ENCODE measurements around the gene ERBB3.
A peak's percentile ranks its signal among the peaks of the same experiment; 100 is the strongest.

The ERBB3 gene

GRCh38 chr12:56124133-56124532, 44.2 kb downstream of the ERBB3 start:
- ChIA-PET CTCF (interaction anchor here (0.8 to 12.9 kb wide), 11 partner anchors 14 to 190 kb away, joined by 3 to 311 read pairs (median 4); partner anchors contain the start of genes PA2G4, RNF41 and SMARCC2), POLR2A (interaction anchor here (0.9 kb wide), 1 partner anchor 34 kb away, joined by 4 read pairs; the partner anchor contains the start of gene MYL6)
- DNase-seq (ENCODE audit: low read depth, low spot score), result no peak
- H3K4me3 ChIP-seq (ENCODE audit: low read depth, low read length), result no peak overlapping the region
- no peak for TF ChIP-seq CTCF (IDR thresholded peaks at IDR 0.05; ENCODE audit: insufficient read depth, low read length, missing control alignments)

- TF ChIP-seq CTCF (IDR thresholded peaks at IDR 0.05; ENCODE audit: insufficient read depth, low read length, missing control alignments), result no peak
- ChIA-PET POLR2A (interaction anchor here (0.9 to 2.9 kb wide), 4 partner anchors 9 to 70 kb away, joined by 3 to 14 read pairs (median 7); partner anchors contain the start of genes SMARCC2 and ZC3H10), CTCF (interaction anchor here (0.9 to 12.9 kb wide), 13 partner anchors 8 to 174 kb away, joined by 3 to 311 read pairs (median 5); partner anchors contain the start of genes MYL6, RNF41, RPL41 and SMARCC2)
- no peak for DNase-seq (ENCODE audit: low read depth, low spot score)
- H3K4me3 ChIP-seq (ENCODE audit: low read depth, low read length), result peak overlapping the region; percentile 50; the same call in 1 of the 2 replicates
Observed at GRCh38 chr12:56126732-56127239, 46.8 kb downstream of the ERBB3 start.

GRCh38 chr12:56127485-56127887, 47.5 kb downstream of the ERBB3 start:
- ChIA-PET CTCF (interaction anchor here (0.6 to 12.9 kb wide), 12 partner anchors 9 to 337 kb away, joined by 3 to 311 read pairs (median 6); partner anchors contain the start of genes ANKRD52, MYL6, MYL6B and RNF41), POLR2A (interaction anchor here (0.9 to 2.9 kb wide), 16 partner anchors 8 to 95 kb away, joined by 3 to 28 read pairs (median 8); partner anchors contain the start of genes MYL6, MYL6B, PA2G4 and RNF41)
- DNase-seq (ENCODE audit: low read depth, low spot score), result no peak
- peak overlapping the region; percentile 50 for H3K4me3 ChIP-seq (ENCODE audit: low read depth, low read length)
- no peak for TF ChIP-seq CTCF (IDR thresholded peaks at IDR 0.05; ENCODE audit: insufficient read depth, low read length, missing control alignments)

GRCh38 chr12:56127888-56128669, 48.1 kb downstream of the ERBB3 start, which contains the start of gene ESYT1:
Gene ESYT1 (plus strand): TSS chr12:56128267. CDS start chr12:56128320, 53 bp downstream.
- CTCF ChIA-PET, result interaction anchor here (0.6 to 12.9 kb wide), 13 partner anchors 9 to 336 kb away, joined by 3 to 311 read pairs (median 5); partner anchors contain the start of genes ANKRD52, MYL6, MYL6B and RNF41

DNA sequence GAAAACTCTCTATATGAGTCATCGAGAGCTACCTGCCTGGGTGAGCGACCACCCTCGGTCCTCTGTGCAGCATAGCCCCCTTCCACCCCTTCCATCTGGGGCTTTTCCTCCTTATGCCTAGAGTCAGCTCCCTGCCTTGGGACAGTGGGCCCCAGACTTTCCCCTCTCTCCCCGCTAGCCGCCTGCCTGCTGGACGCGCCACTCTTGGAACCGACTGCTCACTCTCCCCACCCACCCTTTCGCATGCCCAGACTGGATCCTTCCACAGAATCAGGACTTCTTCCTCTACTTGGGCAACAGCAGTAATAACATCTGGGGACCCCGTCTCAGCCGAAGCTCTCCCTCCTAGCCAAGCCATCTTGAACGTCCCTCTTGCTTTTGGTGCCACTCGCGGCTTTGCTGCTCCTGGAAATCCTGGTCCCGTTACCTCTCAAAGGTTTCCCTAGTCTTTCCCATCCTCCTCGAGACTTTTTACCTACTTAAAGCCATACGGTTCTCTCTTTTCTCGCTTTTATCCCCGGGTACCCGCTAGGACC, 48.8 kb downstream of the ERBB3 start:
- H3K4me3 ChIP-seq (ENCODE audit: low read depth, low read length), result peak overlapping the region; percentile 78
- CTCF ChIA-PET, result interaction anchor here (1.1 to 12.9 kb wide), 9 partner anchors 8 to 335 kb away, joined by 3 to 311 read pairs (median 5); partner anchors contain the start of genes MYL6B, RPL41, SMARCC2 and ZC3H10
- DNase-seq (ENCODE audit: low read depth, low spot score), result no peak
- POLR2A ChIA-PET, result interaction anchor here (0.7 to 2.9 kb wide), 14 partner anchors 9 to 130 kb away, joined by 3 to 28 read pairs (median 8); partner anchors contain the start of genes MYL6, PA2G4, RNF41 and RPL41
- no peak for TF ChIP-seq CTCF (IDR thresholded peaks at IDR 0.05; ENCODE audit: insufficient read depth, low read length, missing control alignments)

More at GRCh38 chr12:56127888-56128669, 48.1 kb downstream of the ERBB3 start, which contains the start of gene ESYT1:
- no peak for TF ChIP-seq CTCF (IDR thresholded peaks at IDR 0.05; ENCODE audit: insufficient read depth, low read length, missing control alignments)
- peak within 1 kb of the TSS; percentile 78 for H3K4me3 ChIP-seq (ENCODE audit: low read depth, low read length)
- POLR2A ChIA-PET, result interaction anchor here (0.7 to 2.9 kb wide), 17 partner anchors 8 to 131 kb away, joined by 3 to 28 read pairs (median 7); partner anchors contain the start of genes MYL6, MYL6B, PA2G4 and RNF41
- DNase-seq (ENCODE audit: low read depth, low spot score), result peak; percentile 98
